Loucy (cell line): ENCODE results near the gene UNKL.

ENCODE experiments used
- EZH2phosphoT487 ChIP-seq: fragments of 200-600 bp; IDR thresholded peaks from 2 replicates; pipeline ENCODE4 v1.6.1; 2018; ENCODE audit warnings: antibody characterized with exemption, mild to moderate bottlenecking, moderate library complexity, borderline replicate concordance
- TF ChIP-seq, protein P1 (sequence below): fragments of 200-600 bp; sonication (generic); conservative IDR thresholded peaks from 2 replicates; pipeline ENCODE4 v1.5.1; 2014; ENCODE audit warnings: mild to moderate bottlenecking, antibody characterized with exemption, low read length

- TF ChIP-seq, protein P1, sequence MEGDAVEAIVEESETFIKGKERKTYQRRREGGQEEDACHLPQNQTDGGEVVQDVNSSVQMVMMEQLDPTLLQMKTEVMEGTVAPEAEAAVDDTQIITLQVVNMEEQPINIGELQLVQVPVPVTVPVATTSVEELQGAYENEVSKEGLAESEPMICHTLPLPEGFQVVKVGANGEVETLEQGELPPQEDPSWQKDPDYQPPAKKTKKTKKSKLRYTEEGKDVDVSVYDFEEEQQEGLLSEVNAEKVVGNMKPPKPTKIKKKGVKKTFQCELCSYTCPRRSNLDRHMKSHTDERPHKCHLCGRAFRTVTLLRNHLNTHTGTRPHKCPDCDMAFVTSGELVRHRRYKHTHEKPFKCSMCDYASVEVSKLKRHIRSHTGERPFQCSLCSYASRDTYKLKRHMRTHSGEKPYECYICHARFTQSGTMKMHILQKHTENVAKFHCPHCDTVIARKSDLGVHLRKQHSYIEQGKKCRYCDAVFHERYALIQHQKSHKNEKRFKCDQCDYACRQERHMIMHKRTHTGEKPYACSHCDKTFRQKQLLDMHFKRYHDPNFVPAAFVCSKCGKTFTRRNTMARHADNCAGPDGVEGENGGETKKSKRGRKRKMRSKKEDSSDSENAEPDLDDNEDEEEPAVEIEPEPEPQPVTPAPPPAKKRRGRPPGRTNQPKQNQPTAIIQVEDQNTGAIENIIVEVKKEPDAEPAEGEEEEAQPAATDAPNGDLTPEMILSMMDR, result no peak
- no peak for TF ChIP-seq EZH2phosphoT487
Measured at GRCh38 chr16:1430759-1431496, 16.4 kb upstream of the UNKL start, which contains the start of gene PERCC1.
